Measurements from ENCODE around the gene FAM181A.

Gene FAM181A

GRCh38 chr14:93926873-93927799, at the start of gene FAM181A:
Gene FAM181A, plus strand, starts transcription at chr14:93927344. Its CDS starts 942 bp downstream, at chr14:93928286.
- no peak for DNase-seq (ENCODE audit: low read depth, low spot score)
- TF ChIP-seq CTCF (IDR thresholded peaks at IDR 0.05; ENCODE audit: insufficient read depth, low read length, missing control alignments) = no peak
- ChIA-PET CTCF (interaction anchor here (6.1 kb wide), 1 partner anchor 13 kb away, joined by 42 read pairs; no protein-coding TSS in a partner anchor), POLR2A (no interaction called here)
- no peak within 1 kb of the TSS for H3K4me3 ChIP-seq (ENCODE audit: low read depth, low read length)

- H3K4me3 ChIP-seq (ENCODE audit: low read depth, low read length) = no peak overlapping the region
- CTCF ChIA-PET = interaction anchor here (0.8 kb wide), 1 partner anchor 105 kb away, joined by 3 read pairs; no protein-coding TSS in a partner anchor
- POLR2A ChIA-PET = no interaction called here
- DNase-seq (ENCODE audit: low read depth, low spot score) = no peak
- TF ChIP-seq CTCF (IDR thresholded peaks at IDR 0.05; ENCODE audit: insufficient read depth, low read length, missing control alignments) = no peak
Observed at GRCh38 chr14:93878212-93878611, 48.9 kb upstream of the FAM181A start.

- no peak for TF ChIP-seq CTCF (IDR thresholded peaks at IDR 0.05; ENCODE audit: insufficient read depth, low read length, missing control alignments)
- POLR2A ChIA-PET = no interaction called here
- CTCF ChIA-PET = no interaction called here
- DNase-seq (ENCODE audit: low read depth, low spot score) = no peak
- no peak overlapping the region for H3K4me3 ChIP-seq (ENCODE audit: low read depth, low read length)
Observed at GRCh38 chr14:93878871-93879270, 48.3 kb upstream of the FAM181A start.

GRCh38 chr14:93879362-93879983, 47.7 kb upstream of the FAM181A start:
- DNase-seq (ENCODE audit: low read depth, low spot score) = no peak
- no peak for TF ChIP-seq CTCF (IDR thresholded peaks at IDR 0.05; ENCODE audit: insufficient read depth, low read length, missing control alignments)
- no peak overlapping the region for H3K4me3 ChIP-seq (ENCODE audit: low read depth, low read length)
- CTCF ChIA-PET = interaction anchor here (1.0 kb wide), 1 partner anchor 10 kb away, joined by 3 read pairs; no protein-coding TSS in a partner anchor
- POLR2A ChIA-PET = no interaction called here

- peak; percentile 7 for DNase-seq (ENCODE audit: low read depth, low spot score)
- TF ChIP-seq CTCF (IDR thresholded peaks at IDR 0.05; ENCODE audit: insufficient read depth, low read length, missing control alignments) = no peak
- ChIA-PET CTCF (interaction anchor here (0.6 to 1.0 kb wide), 2 partner anchors 10 to 13 kb away, joined by 3 to 4 read pairs; no protein-coding TSS in a partner anchor), POLR2A (no interaction called here)
- no peak overlapping the region for H3K4me3 ChIP-seq (ENCODE audit: low read depth, low read length)
Observed at GRCh38 chr14:93880021-93880820, 46.9 kb upstream of the FAM181A start.

All from AG04449 (cell line).